Kidney (tissue), 14 donors: ENCODE measurements around the gene SMAD2. TPM values are rescaled to one million over a fixed set of nuclear protein-coding genes. Genes with fewer than 3 reads are reported as not detected.

Experiments used
- DNase-seq, 5 donors: peaks; one replicate each; pipeline ENCODE4 v3.0.0-alpha.2; 2013 to 2020
- FAIRE-seq: peaks from 2 replicates; lab custom pipeline; 2012; peaks lifted over from hg19 to GRCh38; lab: Jason Lieb, UNC
- H3K27ac ChIP-seq, 2 donors: one replicate each; pipeline ENCODE4 v1.7.0; 2013; ENCODE audit warnings: low read depth in 2 of 2, low read length in 2 of 2, inconsistent platforms in 1 of 2
- H3K27me3 ChIP-seq: one replicate; pipeline ENCODE4 v1.7.1; 2013; ENCODE audit warnings: low read length, inconsistent platforms; ENCODE audit not compliant: control insufficient read depth, insufficient read depth
- H3K36me3 ChIP-seq, 3 donors: one replicate each; pipeline versions ENCODE4 v1.7.0 to v1.7.1; 2013; ENCODE audit warnings: low read length in 3 of 3, control low read depth in 1 of 3, inconsistent platforms in 1 of 3; ENCODE audit not compliant: insufficient read depth in 3 of 3, control insufficient read depth in 2 of 3
- H3K4me1 ChIP-seq, 3 donors: one replicate each; pipeline versions ENCODE4 v1.7.0 to v1.7.1; 2013; ENCODE audit warnings: low read length in 3 of 3, inconsistent platforms in 1 of 3, low read depth in 1 of 3; ENCODE audit not compliant: control insufficient read depth in 2 of 3, insufficient read depth in 2 of 3
- H3K4me3 ChIP-seq, 3 donors: one replicate each; pipeline versions ENCODE4 v1.7.0 to v1.8.1; 2013; ENCODE audit warnings: low read length in 3 of 3, control low read depth in 1 of 3, inconsistent platforms in 1 of 3
- H3K9ac ChIP-seq, 3 donors: one replicate each; pipeline versions ENCODE4 v1.7.0 to v1.7.1; 2013; ENCODE audit warnings: low read length in 3 of 3, control low read depth in 1 of 3, inconsistent platforms in 1 of 3
- H3K9me3 ChIP-seq, 3 donors: one replicate each; pipeline versions ENCODE4 v1.7.0 to v1.7.1; 2013; ENCODE audit warnings: low read length in 3 of 3, control low read depth in 1 of 3, inconsistent platforms in 1 of 3; ENCODE audit not compliant: control insufficient read depth in 2 of 3, insufficient read depth in 1 of 3
- intact Hi-C: fragments of 100-400 bp; cut with DNase I; formaldehyde crosslinking; loops from one replicate; pipeline ENCODE4 v1.11.1; 2022
- polyA plus RNA-seq: library from polyadenylated mRNA; stranded (reverse); fragments of 350-450 nt; fragmentation: Illumina TruSeq; extraction: RNeasy Lipid Tissue Mini Kit (QIAGEN cat#74804); gene quantifications from one replicate; pipeline ENCODE4 v1.2.3, GENCODE V29; 2014; ENCODE audit warnings: low read depth, low replicate concordance; ENCODE audit not compliant: insufficient read depth
- total RNA-seq: library from RNA; stranded (reverse); fragmentation: NEBNext Ultra II Directional; extraction: Animal tissue kit (Norgen Biotek cat#: 25700); gene quantifications from one replicate; pipeline ENCODE4 v1.2.1, GENCODE V29; 2021
- TF ChIP-seq, protein P1 (sequence below): IDR thresholded peaks from 3 replicates; pipeline ENCODE4 v1.5.1; 2012; ENCODE audit warnings: mild to moderate bottlenecking, moderate library complexity, borderline replicate concordance; ENCODE audit not compliant: insufficient read depth; ENCODE audit errors: extremely low read depth
- donor health status: control.
- donor health status: control.
- donor health status: control.
- donor health status: control.
- donor health status: control.
- donor health status: DM: yes; HTN: yes; CAD: no.
- donor health status: Normal renal cell carcinoma (clear cell type).

Gene SMAD2
- total and polyA plus RNA-seq, 2 donors from 2014 or later, result 29.9 to 147 TPM

DNA sequence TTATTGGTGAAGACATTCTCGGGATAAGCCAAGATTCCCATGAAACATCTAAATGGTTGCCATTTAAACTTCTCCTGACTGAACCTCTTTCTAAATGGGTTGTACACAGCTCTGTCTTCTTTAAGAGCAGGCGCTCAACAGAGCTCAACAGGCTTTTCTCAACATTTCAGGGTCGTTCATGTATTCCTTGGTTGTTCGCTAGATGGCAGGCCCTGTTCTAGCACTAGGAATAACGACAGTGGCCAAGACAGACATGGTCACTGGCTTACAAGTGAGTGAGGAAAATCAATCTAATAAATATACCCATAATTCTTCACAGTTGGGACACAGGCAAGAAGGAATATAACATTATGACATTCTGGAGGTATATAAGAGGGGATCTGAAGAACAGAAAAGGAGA is 154.5 kb downstream of the SMAD2 start:
- Histone ChIP-seq H3K36me3 (no peaks in the 10 kb centered on the region), H3K4me1 (no peaks in the 10 kb centered on the region), H3K4me3 (no peak overlapping the region), H3K27ac (no peak overlapping the region), H3K9ac (no peak overlapping the region), H3K9me3 (no peaks in the 10 kb centered on the region), H3K27me3 (no peaks in the 10 kb centered on the region)
- FAIRE-seq (no peak), DNase-seq (peak in 1 of 5 donors; percentile 26)
- intact Hi-C loops, result no loop called here
- TF ChIP-seq, protein P1, sequence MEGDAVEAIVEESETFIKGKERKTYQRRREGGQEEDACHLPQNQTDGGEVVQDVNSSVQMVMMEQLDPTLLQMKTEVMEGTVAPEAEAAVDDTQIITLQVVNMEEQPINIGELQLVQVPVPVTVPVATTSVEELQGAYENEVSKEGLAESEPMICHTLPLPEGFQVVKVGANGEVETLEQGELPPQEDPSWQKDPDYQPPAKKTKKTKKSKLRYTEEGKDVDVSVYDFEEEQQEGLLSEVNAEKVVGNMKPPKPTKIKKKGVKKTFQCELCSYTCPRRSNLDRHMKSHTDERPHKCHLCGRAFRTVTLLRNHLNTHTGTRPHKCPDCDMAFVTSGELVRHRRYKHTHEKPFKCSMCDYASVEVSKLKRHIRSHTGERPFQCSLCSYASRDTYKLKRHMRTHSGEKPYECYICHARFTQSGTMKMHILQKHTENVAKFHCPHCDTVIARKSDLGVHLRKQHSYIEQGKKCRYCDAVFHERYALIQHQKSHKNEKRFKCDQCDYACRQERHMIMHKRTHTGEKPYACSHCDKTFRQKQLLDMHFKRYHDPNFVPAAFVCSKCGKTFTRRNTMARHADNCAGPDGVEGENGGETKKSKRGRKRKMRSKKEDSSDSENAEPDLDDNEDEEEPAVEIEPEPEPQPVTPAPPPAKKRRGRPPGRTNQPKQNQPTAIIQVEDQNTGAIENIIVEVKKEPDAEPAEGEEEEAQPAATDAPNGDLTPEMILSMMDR, result no peak

DNA sequence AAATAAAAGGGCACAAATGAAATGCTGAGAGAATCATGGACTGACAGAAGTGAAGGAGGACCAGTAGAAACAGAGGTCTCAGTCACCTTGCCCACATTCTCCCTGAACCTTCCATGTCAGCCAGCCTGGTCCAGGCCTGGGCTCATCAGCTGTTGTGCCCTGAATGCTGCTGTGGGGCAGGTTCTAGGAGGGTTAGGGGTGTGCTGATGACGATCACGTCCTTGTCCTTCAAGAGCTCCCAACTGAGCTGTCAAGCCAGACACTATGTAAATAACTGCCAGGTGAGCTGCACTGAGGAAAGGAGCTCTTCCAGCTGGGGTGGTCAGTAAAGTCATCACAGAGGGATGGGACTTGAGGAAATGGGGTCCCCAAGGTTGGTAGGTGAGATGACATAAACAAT is 156.5 kb downstream of the SMAD2 start:
- FAIRE-seq (no peak), DNase-seq (no peak)
- Histone ChIP-seq H3K4me1 (no peaks in the 10 kb centered on the region), H3K36me3 (no peaks in the 10 kb centered on the region), H3K27me3 (no peaks in the 10 kb centered on the region), H3K9ac (no peak overlapping the region), H3K4me3 (no peak overlapping the region), H3K27ac (no peak overlapping the region), H3K9me3 (no peaks in the 10 kb centered on the region)
- TF ChIP-seq, protein P1, result no peak
- intact Hi-C loops, result no loop called here

DNA sequence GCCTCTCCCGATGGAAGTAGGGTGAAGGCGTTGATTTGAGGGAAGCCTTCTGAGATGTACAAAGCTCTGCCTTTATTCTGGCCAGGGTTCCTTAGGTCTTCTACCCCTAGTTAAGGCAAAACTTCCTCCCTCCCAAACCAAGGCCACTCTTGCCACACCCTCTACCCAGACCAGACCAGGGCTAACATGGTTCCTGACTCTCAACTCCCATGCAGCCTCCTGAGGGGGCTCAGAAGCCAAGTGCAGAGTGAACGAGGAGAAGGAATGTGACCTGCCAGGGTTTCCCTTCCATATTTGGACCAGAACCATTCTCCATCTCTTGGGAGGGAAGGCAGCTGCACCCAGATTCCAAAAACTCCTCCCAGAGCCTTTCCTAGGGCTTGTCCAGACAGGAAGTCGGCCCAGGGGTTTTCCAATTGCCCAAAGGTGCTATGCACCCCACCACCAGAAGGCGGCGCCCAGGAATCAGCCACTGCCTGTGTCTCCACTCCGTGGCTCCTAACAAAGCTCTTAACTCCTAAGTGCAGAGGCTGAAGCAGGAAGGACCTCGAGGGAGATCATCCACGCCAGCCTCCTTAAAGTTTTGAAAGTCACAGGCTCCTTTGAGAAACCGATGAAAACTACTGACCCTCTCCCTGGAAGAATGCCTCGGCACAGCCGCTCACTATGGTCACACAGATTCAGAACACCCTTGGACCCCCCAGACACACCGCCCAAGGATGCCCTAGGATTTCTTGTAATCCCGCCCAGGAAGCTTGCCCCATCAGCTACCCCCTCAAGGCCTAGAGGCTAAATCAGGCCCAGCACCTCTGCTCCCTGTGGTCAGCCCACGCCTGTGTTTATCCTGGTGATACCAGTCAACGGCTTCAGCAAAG is 157.8 kb downstream of the SMAD2 start:
- no peaks in the 10 kb centered on the region for H3K27me3 ChIP-seq
- intact Hi-C loops, result no loop called here
- H3K4me1 ChIP-seq, result no peaks in the 10 kb centered on the region
- FAIRE-seq (no peak), DNase-seq (no peak)
- no peaks in the 10 kb centered on the region for H3K36me3 ChIP-seq
- no peak overlapping the region for H3K9ac ChIP-seq
- TF ChIP-seq, protein P1, result peak; percentile 58
- no peaks in the 10 kb centered on the region for H3K9me3 ChIP-seq
- no peak overlapping the region for H3K27ac ChIP-seq
- no peak overlapping the region for H3K4me3 ChIP-seq
